GM12865 (cell line): ENCODE data around the gene NSD1.
"Not testable (repeated sequence)": the region's sequence is repeated elsewhere in the genome, so short reads cannot be mapped to it uniquely, and the experiment has no call there.

Experiments used
- DNase-seq: peaks from one replicate; pipeline ENCODE4 v3.0.0; 2010; ENCODE audit warnings: low read depth
- H3K4me3 ChIP-seq: 2 replicates; pipeline ENCODE4 v1.5.1; 2011; ENCODE audit warnings: mild to moderate bottlenecking, low read depth, low read length, control low read depth
- TF ChIP-seq, protein P1 (sequence below): IDR thresholded peaks from 2 replicates; pipeline ENCODE4 v1.5.1; 2011; ENCODE audit warnings: low read length, control low read depth, low read depth, inconsistent platforms; ENCODE audit not compliant: insufficient read depth; ENCODE audit errors: missing control alignments

Gene NSD1

DNA sequence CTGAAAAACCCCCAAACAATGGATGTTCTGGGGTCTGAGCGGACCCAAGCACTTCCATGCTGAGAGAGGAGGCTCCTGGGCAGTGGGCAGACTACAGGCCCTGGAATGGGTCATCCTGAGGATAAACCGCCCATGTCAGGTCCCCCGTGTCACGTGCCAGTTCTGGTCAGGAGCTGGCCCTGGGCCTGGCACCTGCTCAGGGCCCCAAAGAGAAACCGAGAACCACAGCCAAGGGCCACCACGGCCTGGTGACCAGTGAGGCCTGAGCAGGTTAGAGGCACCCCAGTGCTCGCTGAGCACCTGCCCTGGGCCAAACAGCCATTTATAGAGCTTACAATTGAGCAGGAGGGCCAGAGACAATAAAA is 202.1 kb downstream of the NSD1 start:
- TF ChIP-seq, protein P1, sequence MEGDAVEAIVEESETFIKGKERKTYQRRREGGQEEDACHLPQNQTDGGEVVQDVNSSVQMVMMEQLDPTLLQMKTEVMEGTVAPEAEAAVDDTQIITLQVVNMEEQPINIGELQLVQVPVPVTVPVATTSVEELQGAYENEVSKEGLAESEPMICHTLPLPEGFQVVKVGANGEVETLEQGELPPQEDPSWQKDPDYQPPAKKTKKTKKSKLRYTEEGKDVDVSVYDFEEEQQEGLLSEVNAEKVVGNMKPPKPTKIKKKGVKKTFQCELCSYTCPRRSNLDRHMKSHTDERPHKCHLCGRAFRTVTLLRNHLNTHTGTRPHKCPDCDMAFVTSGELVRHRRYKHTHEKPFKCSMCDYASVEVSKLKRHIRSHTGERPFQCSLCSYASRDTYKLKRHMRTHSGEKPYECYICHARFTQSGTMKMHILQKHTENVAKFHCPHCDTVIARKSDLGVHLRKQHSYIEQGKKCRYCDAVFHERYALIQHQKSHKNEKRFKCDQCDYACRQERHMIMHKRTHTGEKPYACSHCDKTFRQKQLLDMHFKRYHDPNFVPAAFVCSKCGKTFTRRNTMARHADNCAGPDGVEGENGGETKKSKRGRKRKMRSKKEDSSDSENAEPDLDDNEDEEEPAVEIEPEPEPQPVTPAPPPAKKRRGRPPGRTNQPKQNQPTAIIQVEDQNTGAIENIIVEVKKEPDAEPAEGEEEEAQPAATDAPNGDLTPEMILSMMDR, result no peak
- no peak for DNase-seq
- no peak overlapping the region for H3K4me3 ChIP-seq

DNA sequence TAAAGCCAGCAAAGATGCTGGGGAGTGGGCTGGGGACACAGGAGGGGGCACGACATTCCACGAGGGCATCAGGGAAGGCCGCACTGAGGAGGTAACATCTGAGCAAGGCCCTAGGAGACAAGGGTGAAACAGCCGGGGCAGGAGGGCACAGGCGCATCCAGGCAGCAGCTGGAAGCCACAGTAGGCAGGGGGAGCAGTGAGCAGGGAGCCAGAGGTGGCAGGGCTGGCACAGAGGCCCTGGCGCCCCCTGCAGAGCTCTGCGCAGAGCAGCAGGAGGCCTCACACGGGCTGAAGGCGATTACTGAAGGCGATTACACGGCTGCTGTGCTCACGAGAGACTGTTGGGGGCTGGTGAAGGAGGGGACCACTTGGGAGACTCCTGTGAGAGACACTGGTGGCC is 202.5 kb downstream of the NSD1 start:
- TF ChIP-seq, protein P1, result peak; percentile 28
- H3K4me3 ChIP-seq, result no peak overlapping the region
- no peak for DNase-seq

DNA sequence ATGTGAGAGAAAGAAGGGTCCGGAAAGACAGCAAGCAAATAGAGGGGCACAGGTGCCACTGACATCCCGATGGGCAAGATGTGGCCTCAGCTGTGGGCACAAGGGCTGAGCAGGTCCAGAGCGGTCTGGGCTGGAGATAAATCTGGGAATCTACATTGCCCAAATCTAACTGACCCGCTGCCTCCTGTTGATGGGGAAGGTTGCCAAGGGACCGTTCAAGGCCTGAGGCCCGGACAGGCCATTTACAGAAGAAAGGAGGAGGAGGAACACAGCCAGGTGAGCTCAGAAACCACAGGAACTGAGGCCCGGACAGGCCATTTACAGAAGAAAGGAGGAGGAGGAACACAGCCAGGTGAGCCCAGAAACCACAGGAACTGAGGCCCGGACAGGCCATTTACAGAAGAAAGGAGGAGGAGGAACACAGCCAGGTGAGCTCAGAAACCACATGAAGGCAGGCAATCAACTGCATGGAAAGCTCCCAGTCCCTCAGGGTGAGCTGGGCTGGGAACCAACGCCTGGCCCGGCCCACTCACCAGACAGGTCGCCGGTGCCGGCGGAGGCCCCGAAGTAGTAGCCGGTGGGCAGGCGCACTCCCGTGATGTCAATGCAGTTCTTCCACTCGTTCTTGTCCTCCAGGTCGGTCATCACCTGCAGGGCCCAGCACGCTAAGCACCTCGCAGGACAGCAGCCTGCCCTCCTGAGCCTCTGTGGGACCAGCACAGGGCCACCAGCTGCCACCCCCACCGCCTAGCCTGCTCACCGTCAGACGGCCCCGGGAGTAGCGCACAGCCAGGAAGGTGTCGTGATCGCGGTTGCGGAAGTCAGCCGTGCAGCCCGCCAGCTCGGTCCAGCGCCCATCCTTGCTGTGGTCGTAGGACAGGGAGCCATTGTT is 203.3 kb downstream of the NSD1 start:
- TF ChIP-seq, protein P1, result no peak

DNA sequence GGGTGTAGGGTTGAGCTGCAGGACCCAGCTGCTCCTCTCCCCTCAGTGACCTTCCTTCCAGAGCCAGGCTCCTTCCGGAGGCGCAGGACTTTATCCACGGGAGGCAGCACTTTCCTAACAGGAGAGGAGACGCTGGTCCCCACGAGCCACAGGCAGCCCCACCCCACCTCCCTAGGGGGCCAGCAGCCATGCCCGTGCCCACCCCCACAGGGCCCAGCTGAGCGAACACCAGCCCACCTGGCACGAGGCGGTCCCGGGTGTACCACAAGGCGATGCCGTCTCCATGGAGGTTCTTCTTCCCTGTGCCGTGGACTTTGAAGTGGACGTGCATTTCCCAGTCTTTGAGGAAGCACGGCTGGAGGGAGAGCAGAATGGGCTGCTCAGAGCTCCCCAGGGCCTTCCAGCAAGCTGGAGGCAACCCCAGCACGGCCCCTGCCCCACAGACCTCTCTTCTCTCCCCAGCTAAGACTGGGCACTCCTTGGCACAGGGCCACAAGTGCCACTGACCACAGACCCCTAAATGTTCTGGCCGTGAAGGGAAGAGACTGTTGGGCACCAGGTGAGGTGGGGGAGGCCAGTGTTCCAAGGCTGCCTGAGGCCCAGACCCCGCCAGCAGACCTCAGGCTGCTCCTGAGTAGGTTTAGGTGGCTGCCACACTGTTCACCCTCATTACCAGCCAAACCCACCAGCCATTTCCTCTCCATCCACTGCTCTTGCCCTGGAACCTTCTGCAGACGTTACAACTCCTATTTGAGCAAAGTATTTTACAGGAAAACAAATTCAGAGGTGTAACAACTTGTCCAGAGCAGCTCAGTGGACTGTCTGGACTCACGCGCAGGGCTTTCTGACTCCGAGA is 204.9 kb downstream of the NSD1 start:
- TF ChIP-seq, protein P1, result no peak
- H3K4me3 ChIP-seq, result no peak overlapping the region
- no peak for DNase-seq

More for the DNA sequence above, 203.3 kb downstream of the NSD1 start:
- no peak for DNase-seq
- H3K4me3 ChIP-seq, result no peak overlapping the region

DNA sequence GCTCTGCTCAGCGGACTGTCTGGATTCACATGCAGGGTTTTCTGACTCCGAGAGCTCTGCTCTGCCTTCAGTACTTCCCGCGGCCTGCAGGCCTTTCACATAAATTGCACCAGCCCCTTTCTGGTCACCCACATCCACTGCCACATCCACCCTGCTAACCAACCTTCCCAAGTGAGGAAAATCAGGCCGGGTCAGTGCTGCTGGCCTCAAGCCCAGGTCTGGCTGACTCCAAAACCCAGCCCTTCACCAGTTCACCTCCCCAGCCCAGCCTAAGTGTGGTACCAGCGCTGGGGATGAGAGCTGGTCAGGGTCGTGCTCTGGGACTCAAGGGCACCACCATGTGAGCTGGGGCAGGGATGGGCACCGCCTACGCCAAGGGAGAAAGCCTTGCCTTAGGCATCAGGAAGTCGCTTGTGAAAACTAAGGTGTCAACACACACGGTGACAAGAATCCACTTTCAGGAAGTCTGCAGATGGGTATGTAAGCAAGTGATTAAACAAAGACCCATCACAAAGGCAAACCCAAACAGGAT is 205.6 kb downstream of the NSD1 start:
- no peak overlapping the region for H3K4me3 ChIP-seq
- DNase-seq, result no peak
- TF ChIP-seq, protein P1, result no peak

DNA sequence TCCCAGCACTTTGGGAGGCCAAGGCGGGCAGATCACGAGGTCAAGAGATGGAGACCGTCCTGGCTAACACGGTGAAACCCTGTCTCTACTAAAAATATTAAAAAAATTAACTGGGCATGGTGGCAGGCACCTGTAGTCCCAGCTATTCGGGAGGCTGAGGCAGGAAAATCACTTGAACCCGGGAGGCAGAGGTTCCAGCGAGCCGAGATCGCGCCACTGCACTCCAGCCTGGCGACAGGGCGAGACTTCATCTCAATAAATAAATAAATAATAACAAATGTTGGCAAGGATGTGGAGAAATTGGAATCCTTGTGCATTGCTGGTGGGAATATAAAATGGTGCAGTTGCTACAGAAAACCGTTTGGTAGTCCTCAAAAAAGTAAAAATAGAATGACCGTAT is 209.4 kb downstream of the NSD1 start:
- not testable (repeated sequence) for DNase-seq, H3K4me3 ChIP-seq

DNA sequence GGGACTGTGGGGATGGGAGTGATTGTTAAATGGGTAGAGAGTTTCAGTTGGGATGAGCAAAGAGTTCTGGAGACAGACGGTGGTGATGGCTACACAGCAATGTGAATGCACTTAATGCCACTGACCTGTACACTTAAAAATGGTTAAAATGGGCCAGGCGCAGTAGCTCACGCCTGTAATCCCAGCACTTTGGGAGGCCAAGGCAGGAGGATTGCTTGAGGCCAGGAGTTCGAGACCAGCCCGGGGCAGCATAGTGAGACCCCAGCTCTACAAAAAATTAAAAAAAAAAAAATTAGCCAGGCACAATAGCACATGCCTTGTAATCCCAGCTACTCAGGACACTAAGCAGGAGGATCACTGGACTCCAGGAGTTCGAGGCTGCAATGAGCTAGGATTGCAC is 210.2 kb downstream of the NSD1 start:
- no peak overlapping the region for H3K4me3 ChIP-seq
- TF ChIP-seq, protein P1, result no peak
- DNase-seq, result no peak
